ENCODE measurements around the gene ARL4A. TPM values are rescaled to one million over a fixed set of nuclear protein-coding genes. Genes with fewer than 3 reads are reported as not detected.

The ARL4A gene
- total and polyA plus RNA-seq, 2 of the 8 experiments (the other 6 are each of a cell fraction or from before 2014, with no cell fraction given), result 14.5 to 29.2 TPM

GRCh38 chr7:12684733-12685132 lies 2.7 kb upstream of the ARL4A start (continued):
- no peak for TF ChIP-seq CHD7 (IDR thresholded peaks at IDR 0.05; ENCODE audit: insufficient replicate concordance, low read length)
- TF ChIP-seq, protein P1, sequence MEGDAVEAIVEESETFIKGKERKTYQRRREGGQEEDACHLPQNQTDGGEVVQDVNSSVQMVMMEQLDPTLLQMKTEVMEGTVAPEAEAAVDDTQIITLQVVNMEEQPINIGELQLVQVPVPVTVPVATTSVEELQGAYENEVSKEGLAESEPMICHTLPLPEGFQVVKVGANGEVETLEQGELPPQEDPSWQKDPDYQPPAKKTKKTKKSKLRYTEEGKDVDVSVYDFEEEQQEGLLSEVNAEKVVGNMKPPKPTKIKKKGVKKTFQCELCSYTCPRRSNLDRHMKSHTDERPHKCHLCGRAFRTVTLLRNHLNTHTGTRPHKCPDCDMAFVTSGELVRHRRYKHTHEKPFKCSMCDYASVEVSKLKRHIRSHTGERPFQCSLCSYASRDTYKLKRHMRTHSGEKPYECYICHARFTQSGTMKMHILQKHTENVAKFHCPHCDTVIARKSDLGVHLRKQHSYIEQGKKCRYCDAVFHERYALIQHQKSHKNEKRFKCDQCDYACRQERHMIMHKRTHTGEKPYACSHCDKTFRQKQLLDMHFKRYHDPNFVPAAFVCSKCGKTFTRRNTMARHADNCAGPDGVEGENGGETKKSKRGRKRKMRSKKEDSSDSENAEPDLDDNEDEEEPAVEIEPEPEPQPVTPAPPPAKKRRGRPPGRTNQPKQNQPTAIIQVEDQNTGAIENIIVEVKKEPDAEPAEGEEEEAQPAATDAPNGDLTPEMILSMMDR (IDR thresholded peaks at IDR 0.05; ENCODE audit: control extremely low read depth in 1 of 3, insufficient read depth in 1 of 3, low read depth in 1 of 3, low read length in 3 of 3), result no peak

All from H1 (cell line).